ENCODE results near the gene TIMM8A.

Gene TIMM8A

DNA sequence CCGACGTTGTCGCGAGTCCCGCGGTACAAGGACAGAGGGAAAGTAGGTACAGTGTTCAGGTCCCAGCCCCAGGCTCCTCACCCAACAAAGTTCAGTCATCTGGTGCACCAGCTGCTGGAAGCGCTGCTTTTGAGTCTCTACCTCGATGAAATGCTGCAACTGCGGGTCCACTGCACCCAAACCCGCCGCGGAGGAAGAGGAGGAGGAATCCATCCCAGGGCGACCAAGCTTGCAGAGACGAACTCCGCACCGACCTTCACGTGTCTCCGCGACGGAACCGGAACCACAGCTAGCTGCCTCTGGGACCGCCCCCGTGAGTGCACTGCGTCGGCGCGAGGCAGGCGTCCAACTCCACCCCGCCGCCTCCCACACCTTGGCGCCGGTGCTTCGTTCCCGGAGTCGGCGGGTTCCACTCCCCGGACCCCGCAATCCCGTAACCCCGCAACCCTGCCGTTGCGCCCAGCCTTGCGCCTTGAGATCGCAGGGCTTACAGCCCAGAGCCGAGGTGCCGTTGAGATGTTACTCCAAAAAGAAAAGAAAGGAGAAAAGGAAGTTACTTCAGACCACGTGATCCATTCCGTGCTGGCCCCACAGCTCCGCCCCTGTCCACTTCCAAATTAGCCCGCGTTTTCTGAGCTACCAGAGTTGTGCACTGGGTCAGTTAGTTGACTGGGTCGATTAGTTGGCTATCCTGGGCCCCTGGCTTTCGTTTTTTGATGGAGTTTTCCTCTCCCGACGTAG lies at the start of gene TIMM8A:
Gene TIMM8A, minus strand, starts transcription at position 291 of the 741 bp plus-strand sequence. Its CDS starts 78 bp downstream, at position 213.
- Histone ChIP-seq H3K9ac (ENCODE audit: low read depth, low read length) (peak within 1 kb of the TSS; percentile 92), H3K4me3 (ENCODE audit: low read length) (peak within 1 kb of the TSS; percentile 97), H3K9me3 (ENCODE audit: insufficient read depth, low read depth, low read length) (no peaks in the 10 kb centered on the region), H3K4me1 (ENCODE audit: insufficient read depth, low read length) (peaks cover 4% of the 10 kb centered on the region; the same call in 1 of the 2 replicates), H3K36me3 (ENCODE audit: insufficient read depth, low read depth, low read length) (peaks cover 20% of the 10 kb centered on the region), H3K27me3 (ENCODE audit: insufficient read depth, low read length) (no peaks in the 10 kb centered on the region), H3K27ac (ENCODE audit: low read length) (peak within 1 kb of the TSS; percentile 91)

- Histone ChIP-seq H3K36me3 (ENCODE audit: insufficient read depth, low read depth, low read length) (peaks cover 61% of the 10 kb centered on the region), H3K9me3 (ENCODE audit: insufficient read depth, low read depth, low read length) (no peaks in the 10 kb centered on the region), H3K9ac (ENCODE audit: low read depth, low read length) (no peak overlapping the region), H3K4me3 (ENCODE audit: low read length) (no peak overlapping the region), H3K27me3 (ENCODE audit: insufficient read depth, low read length) (no peaks in the 10 kb centered on the region), H3K4me1 (ENCODE audit: insufficient read depth, low read length) (no peaks in the 10 kb centered on the region), H3K27ac (ENCODE audit: low read length) (no peak overlapping the region)
These were observed 49.2 kb upstream of the TIMM8A start for GRCh38 chrX:101397779-101398178.

DNA sequence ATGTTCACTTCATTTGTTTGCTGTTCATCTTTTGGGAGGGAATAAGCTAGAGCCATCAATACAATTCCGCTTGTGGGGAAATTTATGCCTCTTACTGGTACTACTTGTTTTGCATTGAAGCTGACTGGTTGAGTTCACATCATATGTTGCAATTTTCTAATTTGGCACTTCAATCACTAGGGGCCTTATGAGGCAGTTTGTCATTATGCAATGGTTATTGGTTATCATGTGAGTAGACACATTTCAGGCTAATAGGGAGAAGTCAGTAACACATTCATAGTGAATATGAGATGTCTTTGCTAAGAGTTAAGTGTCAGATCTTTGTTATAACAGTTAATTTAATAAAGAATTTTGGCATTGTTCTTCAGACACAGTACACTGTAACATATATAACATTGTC lies 47.2 kb upstream of the TIMM8A start:
- Histone ChIP-seq H3K36me3 (ENCODE audit: insufficient read depth, low read depth, low read length) (peaks cover 58% of the 10 kb centered on the region), H3K4me3 (ENCODE audit: low read length) (no peak overlapping the region), H3K27me3 (ENCODE audit: insufficient read depth, low read length) (no peaks in the 10 kb centered on the region), H3K9ac (ENCODE audit: low read depth, low read length) (no peak overlapping the region), H3K4me1 (ENCODE audit: insufficient read depth, low read length) (no peaks in the 10 kb centered on the region; the same call in 1 of the 2 replicates), H3K9me3 (ENCODE audit: insufficient read depth, low read depth, low read length) (no peaks in the 10 kb centered on the region), H3K27ac (ENCODE audit: low read length) (no peak overlapping the region)

- no peak overlapping the region for H3K4me3 ChIP-seq (ENCODE audit: low read length)
- no peaks in the 10 kb centered on the region; the same call in 1 of the 2 replicates for H3K4me1 ChIP-seq (ENCODE audit: insufficient read depth, low read length)
- H3K27me3 ChIP-seq (ENCODE audit: insufficient read depth, low read length): no peaks in the 10 kb centered on the region
- H3K36me3 ChIP-seq (ENCODE audit: insufficient read depth, low read depth, low read length): peaks cover 47% of the 10 kb centered on the region
- no peak overlapping the region for H3K27ac ChIP-seq (ENCODE audit: low read length)
- H3K9me3 ChIP-seq (ENCODE audit: insufficient read depth, low read depth, low read length): no peaks in the 10 kb centered on the region
- H3K9ac ChIP-seq (ENCODE audit: low read depth, low read length): no peak overlapping the region
These were observed 45.8 kb upstream of the TIMM8A start for GRCh38 chrX:101394372-101394771.

DNA sequence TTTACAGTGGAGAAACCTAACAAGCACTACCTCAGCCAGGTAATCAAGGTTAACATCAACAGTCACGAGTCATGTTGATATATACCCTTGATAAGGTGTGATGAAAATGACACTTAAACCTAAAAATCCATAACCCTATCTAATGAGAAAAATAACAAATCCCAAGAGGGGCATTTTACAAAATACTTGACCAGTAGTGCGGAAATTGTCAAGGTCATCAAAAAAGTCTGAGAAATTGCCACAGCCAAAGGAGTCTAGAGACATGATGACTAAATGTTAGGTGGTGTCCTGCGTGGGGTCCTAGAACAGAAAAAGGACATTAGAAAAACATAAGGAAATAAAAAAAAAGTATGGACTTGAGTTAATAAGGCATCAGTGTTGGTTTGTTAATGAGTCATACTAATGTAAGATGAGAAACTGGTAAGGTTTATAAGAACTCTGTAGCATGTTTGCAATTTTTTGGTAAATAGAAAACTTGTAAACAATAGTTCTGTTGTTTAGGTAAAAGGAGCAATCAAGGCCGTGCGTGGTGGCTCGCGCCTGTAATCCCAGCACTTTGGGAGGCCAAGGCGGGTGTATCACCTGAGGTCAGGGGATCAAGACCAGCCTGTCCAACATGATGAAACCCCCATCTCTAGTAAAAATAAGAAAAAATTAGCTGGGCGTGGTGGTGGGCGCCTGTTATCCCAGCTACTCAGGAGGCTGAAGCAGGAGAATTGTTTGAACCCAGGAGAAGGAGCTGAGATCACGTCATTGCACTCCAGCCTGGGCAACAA lies 45.2 kb upstream of the TIMM8A start:
- H3K27ac ChIP-seq (ENCODE audit: low read length): no peak overlapping the region
- H3K36me3 ChIP-seq (ENCODE audit: insufficient read depth, low read depth, low read length): peaks cover 47% of the 10 kb centered on the region
- H3K27me3 ChIP-seq (ENCODE audit: insufficient read depth, low read length): no peaks in the 10 kb centered on the region
- peak overlapping the region; percentile 41; the same call in 1 of the 2 replicates for H3K9ac ChIP-seq (ENCODE audit: low read depth, low read length)
- no peaks in the 10 kb centered on the region; the same call in 1 of the 2 replicates for H3K4me1 ChIP-seq (ENCODE audit: insufficient read depth, low read length)
- no peak overlapping the region; the same call in 1 of the 2 replicates for H3K4me3 ChIP-seq (ENCODE audit: low read length)
- H3K9me3 ChIP-seq (ENCODE audit: insufficient read depth, low read depth, low read length): no peaks in the 10 kb centered on the region

DNA sequence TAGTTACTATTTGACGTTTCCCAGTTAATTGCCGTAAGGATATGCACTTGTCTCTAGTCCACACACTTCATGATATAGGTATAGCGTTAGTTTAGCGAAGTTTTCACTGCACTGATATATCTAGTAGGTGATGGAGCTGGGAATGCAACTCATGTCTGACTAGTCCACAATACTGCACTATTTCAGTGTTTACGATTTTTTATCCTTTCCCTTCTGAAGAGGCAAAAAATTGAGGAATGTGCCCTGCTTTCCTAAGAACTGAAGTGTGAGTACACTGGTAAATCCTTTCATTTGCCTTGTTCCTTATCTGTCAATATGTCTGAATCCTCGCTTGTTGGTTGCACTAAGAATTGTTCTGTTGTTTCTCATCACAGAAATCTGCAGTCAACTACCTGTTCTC lies 43.3 kb upstream of the TIMM8A start:
- Histone ChIP-seq H3K36me3 (ENCODE audit: insufficient read depth, low read depth, low read length) (peaks cover 47% of the 10 kb centered on the region), H3K27ac (ENCODE audit: low read length) (no peak overlapping the region)

DNA sequence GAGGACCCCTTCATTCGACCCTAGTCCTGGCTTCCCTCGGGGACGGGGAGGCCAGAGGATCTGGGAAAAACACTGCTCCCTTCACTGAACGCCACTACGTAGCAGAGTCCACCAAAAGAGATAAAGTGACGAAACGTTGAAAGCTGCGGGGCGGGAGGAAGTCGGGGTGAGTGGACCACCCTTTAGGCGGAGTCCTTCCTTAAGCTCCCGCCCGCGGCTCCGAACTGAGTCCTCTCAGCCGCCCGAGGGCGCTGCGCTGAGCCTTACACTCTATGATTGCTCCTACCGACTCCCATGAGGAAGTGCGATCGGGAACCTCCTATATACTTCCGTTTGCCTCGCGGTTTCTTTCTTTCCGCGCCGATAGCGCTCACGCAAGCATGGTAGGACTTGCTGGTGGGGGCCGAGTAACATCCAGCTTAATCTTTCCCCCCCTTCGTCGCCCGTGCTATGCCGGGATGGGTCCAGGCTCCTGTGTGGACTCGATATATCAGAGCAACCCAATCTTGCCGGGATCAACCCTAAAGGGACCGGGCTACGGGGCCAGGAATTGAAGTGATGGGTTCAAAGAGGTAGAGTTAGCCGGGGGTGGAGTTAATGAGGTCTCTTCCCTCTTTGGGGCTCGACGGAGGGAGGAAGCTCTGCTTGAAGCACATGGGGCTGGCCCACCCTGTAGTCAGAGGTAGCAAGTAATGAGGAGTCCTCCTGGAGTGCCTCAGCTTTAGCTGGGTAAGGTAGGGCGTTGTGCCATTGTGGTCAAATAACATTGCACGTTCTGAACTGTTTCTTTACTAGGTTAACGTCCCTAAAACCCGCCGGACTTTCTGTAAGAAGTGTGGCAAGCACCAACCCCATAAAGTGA lies 42.4 kb upstream of the TIMM8A start, which contains the start of gene RPL36A:
Gene RPL36A, plus strand, starts transcription at position 348 of the 862 bp plus-strand sequence. Its CDS starts 33 bp downstream, at position 381.
- peak within 1 kb of the TSS; percentile 100 for H3K9ac ChIP-seq (ENCODE audit: low read depth, low read length)
- no peaks in the 10 kb centered on the region; the same call in 1 of the 2 replicates for H3K4me1 ChIP-seq (ENCODE audit: insufficient read depth, low read length)
- H3K27me3 ChIP-seq (ENCODE audit: insufficient read depth, low read length): no peaks in the 10 kb centered on the region
- H3K36me3 ChIP-seq (ENCODE audit: insufficient read depth, low read depth, low read length): peaks cover 45% of the 10 kb centered on the region
- H3K9me3 ChIP-seq (ENCODE audit: insufficient read depth, low read depth, low read length): no peaks in the 10 kb centered on the region
- H3K27ac ChIP-seq (ENCODE audit: low read length): peak within 1 kb of the TSS; percentile 61
- peak within 1 kb of the TSS; percentile 96 for H3K4me3 ChIP-seq (ENCODE audit: low read length)

More for the DNA sequence above, 43.3 kb upstream of the TIMM8A start:
- no peaks in the 10 kb centered on the region for H3K27me3 ChIP-seq (ENCODE audit: insufficient read depth, low read length)
- H3K4me3 ChIP-seq (ENCODE audit: low read length): peak overlapping the region; percentile 96
- no peaks in the 10 kb centered on the region for H3K9me3 ChIP-seq (ENCODE audit: insufficient read depth, low read depth, low read length)
- H3K9ac ChIP-seq (ENCODE audit: low read depth, low read length): peak overlapping the region; percentile 100
- no peaks in the 10 kb centered on the region; the same call in 1 of the 2 replicates for H3K4me1 ChIP-seq (ENCODE audit: insufficient read depth, low read length)

DNA sequence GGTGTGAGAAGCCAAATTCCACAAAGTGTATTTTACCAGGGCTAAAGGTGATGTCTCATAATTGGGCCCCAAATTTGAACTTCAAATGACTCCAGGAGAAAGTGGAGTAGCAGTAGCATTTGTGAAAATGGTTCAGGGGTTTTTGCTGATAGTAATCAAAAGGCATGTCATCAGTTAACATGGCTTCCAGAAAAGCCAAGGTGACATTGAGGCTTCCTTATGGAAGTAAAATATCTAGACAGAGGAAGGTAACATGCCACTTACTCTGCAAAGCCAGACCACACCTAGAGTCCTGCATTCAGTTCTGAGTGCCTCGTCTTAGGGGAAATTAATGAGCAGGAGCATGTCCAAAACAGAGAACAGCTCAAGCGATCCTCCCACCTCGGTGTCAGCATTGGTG lies 40.1 kb upstream of the TIMM8A start:
- Histone ChIP-seq H3K4me1 (ENCODE audit: insufficient read depth, low read length) (no peaks in the 10 kb centered on the region; the same call in 1 of the 2 replicates), H3K9ac (ENCODE audit: low read depth, low read length) (no peak overlapping the region), H3K27me3 (ENCODE audit: insufficient read depth, low read length) (no peaks in the 10 kb centered on the region), H3K27ac (ENCODE audit: low read length) (no peak overlapping the region), H3K4me3 (ENCODE audit: low read length) (no peak overlapping the region), H3K9me3 (ENCODE audit: insufficient read depth, low read depth, low read length) (no peaks in the 10 kb centered on the region), H3K36me3 (ENCODE audit: insufficient read depth, low read depth, low read length) (peaks cover 24% of the 10 kb centered on the region)

GRCh38 chrX:101386542-101386885 lies 38.0 kb upstream of the TIMM8A start:
- H3K9me3 ChIP-seq (ENCODE audit: insufficient read depth, low read depth, low read length): no peaks in the 10 kb centered on the region
- H3K27me3 ChIP-seq (ENCODE audit: insufficient read depth, low read length): no peaks in the 10 kb centered on the region
- H3K9ac ChIP-seq (ENCODE audit: low read depth, low read length): no peak overlapping the region
- peaks cover 4% of the 10 kb centered on the region for H3K36me3 ChIP-seq (ENCODE audit: insufficient read depth, low read depth, low read length)
- no peaks in the 10 kb centered on the region for H3K4me1 ChIP-seq (ENCODE audit: insufficient read depth, low read length)
- no peak overlapping the region for H3K27ac ChIP-seq (ENCODE audit: low read length)
- no peak overlapping the region for H3K4me3 ChIP-seq (ENCODE audit: low read length)

DNA sequence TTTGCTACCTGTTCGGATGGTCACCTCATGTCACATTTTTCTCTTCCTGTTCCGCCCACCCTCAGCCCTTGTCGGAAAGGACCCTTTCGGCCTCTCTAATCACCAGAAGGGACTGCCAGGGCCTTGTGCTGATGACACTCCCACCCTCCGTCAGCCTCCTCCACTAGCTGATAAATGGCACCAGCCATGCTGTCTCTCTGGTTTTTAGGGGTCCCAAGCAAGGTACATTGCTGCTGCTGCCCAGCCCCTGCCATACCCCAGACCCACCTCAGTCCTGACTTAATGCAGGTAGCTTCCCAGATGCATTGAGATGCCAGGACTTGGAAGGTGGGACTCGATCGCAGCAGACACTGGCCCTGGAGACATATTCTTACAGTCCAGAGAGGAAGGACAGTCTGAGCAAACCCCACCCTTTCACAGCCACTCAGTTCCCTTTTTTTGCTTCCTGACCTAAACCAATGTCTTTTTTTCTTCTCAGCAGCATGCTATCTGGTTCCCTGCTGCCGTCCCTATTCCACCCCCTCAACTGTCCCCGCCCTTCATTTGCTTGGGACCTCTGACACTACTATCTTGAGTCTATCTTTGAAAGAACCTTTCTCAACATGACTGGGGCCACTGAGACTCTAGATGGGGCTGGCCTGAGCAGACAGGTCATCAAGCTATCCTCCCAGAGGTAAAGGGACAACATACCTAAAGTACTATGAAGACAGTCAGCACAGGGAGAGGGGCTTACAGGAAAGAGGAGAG lies 37.4 kb upstream of the TIMM8A start, which contains the start of gene BTK:
Gene BTK, minus strand, starts transcription at position 397 of the 747 bp plus-strand sequence. CDS start 10,907 bp downstream, outside the sequence.
- Histone ChIP-seq H3K4me3 (ENCODE audit: low read length) (no peak within 1 kb of the TSS), H3K9ac (ENCODE audit: low read depth, low read length) (no peak within 1 kb of the TSS)

More for the DNA sequence above, 37.4 kb upstream of the TIMM8A start, which contains the start of gene BTK:
- H3K36me3 ChIP-seq (ENCODE audit: insufficient read depth, low read depth, low read length): no peaks in the 10 kb centered on the region
- H3K9me3 ChIP-seq (ENCODE audit: insufficient read depth, low read depth, low read length): no peaks in the 10 kb centered on the region
- H3K4me1 ChIP-seq (ENCODE audit: insufficient read depth, low read length): no peaks in the 10 kb centered on the region
- H3K27me3 ChIP-seq (ENCODE audit: insufficient read depth, low read length): no peaks in the 10 kb centered on the region
- H3K27ac ChIP-seq (ENCODE audit: low read length): no peak within 1 kb of the TSS
